ENCODE data around the gene EPB41L2.

EPB41L2 gene

DNA sequence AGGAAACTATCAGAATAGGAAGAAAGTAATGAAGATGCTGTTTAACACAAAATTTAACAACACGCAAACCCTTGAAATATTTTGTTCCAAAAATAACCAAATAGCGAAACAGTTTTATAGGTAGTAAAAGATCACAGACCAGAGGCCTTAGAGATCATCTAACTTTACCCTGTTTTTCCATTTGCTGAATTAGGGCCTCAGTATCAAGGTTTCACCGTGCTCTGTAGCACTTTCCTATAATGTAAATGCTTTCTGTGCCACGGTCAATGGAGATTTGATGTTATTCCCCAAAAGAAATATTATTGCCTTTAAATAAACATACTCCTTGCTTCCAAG is 23.7 kb downstream of the EPB41L2 start:
- no peak for DNase-seq
- H3K27me3 ChIP-seq (replicated peaks; ENCODE audit: control insufficient read depth, insufficient read depth, low read length, poor library complexity, severe bottlenecking): no peaks in the 10 kb centered on the region
- H3K27ac ChIP-seq (ENCODE audit: insufficient read depth, low read length, poor library complexity, severe bottlenecking): no peak overlapping the region
- H3K36me3 ChIP-seq (ENCODE audit: control insufficient read depth, insufficient read depth, low read length): no peaks in the 10 kb centered on the region
- no peaks in the 10 kb centered on the region for H3K9me3 ChIP-seq (ENCODE audit: control insufficient read depth, low read length)
- H3K4me1 ChIP-seq (ENCODE audit: control insufficient read depth, insufficient read depth, low read length, poor library complexity, severe bottlenecking): no peaks in the 10 kb centered on the region
- H3K4me3 ChIP-seq (ENCODE audit: insufficient read depth, low read depth, low read length, poor library complexity, severe bottlenecking): no peak overlapping the region

DNA sequence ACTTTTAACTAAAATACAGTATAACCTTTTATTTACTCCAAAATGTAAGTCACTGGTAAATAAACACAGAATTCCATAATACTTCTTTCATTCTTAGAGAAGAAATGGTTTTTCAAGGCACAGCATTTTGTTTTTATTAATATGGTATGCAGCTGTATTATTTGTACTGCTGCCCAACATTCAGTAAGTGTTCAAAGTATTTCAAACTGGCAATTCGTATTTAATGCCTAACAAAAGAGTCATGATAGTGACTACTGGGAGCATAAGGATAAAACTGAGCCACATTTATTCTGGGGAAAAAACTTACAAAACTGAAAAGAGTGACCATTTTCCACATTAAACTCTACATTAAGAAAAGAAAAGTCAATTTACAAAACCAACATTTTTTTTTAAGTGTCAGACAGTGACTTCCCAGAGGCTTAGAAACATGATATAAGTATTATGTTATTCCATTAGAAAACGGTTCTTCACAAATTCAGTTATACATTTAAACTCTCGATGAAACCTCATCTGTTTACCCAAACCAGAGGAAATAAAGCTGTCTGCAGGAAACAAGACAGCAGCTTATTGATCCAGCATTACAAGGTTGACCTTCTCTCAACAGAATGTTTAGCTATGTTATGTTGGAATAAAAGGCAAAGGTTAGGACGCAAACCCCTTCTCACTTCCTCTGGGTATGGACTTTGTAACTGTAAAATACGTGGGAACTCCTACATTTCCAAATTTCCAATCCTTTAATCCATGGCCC is 24.3 kb downstream of the EPB41L2 start:
- H3K36me3 ChIP-seq (ENCODE audit: control insufficient read depth, insufficient read depth, low read length): no peaks in the 10 kb centered on the region
- no peaks in the 10 kb centered on the region for H3K9me3 ChIP-seq (ENCODE audit: control insufficient read depth, low read length)
- DNase-seq: no peak
- H3K27ac ChIP-seq (ENCODE audit: insufficient read depth, low read length, poor library complexity, severe bottlenecking): no peak overlapping the region
- H3K4me1 ChIP-seq (ENCODE audit: control insufficient read depth, insufficient read depth, low read length, poor library complexity, severe bottlenecking): no peaks in the 10 kb centered on the region
- no peak overlapping the region for H3K4me3 ChIP-seq (ENCODE audit: insufficient read depth, low read depth, low read length, poor library complexity, severe bottlenecking)
- no peaks in the 10 kb centered on the region for H3K27me3 ChIP-seq (replicated peaks; ENCODE audit: control insufficient read depth, insufficient read depth, low read length, poor library complexity, severe bottlenecking)

GRCh38 chr6:131037194-131037897 is 25.7 kb downstream of the EPB41L2 start:
- Histone ChIP-seq H3K9me3 (ENCODE audit: control insufficient read depth, low read length) (no peaks in the 10 kb centered on the region), H3K4me1 (ENCODE audit: control insufficient read depth, insufficient read depth, low read length, poor library complexity, severe bottlenecking) (no peaks in the 10 kb centered on the region), H3K36me3 (ENCODE audit: control insufficient read depth, insufficient read depth, low read length) (no peaks in the 10 kb centered on the region), H3K27me3 (replicated peaks; ENCODE audit: control insufficient read depth, insufficient read depth, low read length, poor library complexity, severe bottlenecking) (no peaks in the 10 kb centered on the region), H3K4me3 (ENCODE audit: insufficient read depth, low read depth, low read length, poor library complexity, severe bottlenecking) (no peak overlapping the region), H3K27ac (ENCODE audit: insufficient read depth, low read length, poor library complexity, severe bottlenecking) (no peak overlapping the region)
- DNase-seq: no peak

DNA sequence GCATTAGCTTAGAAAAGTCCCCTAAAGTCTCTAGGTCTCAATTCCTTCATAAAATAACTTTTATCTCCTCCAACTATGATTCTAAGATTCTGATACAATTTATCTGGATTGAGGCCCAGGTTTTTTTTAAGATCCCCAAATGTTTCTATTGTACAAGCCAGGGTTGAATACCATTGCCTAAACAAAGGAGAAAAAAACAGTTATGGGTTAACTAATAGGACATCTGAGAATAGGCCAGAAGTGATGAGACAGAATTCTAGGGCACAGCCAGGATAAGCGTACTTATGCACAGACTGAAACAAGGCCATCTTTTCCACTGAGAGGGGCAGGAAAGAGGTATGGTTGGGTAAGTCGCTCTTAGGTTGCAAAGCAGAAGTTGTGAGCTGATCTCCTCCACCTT is 26.4 kb downstream of the EPB41L2 start:
- DNase-seq: no peak
- Histone ChIP-seq H3K4me3 (ENCODE audit: insufficient read depth, low read depth, low read length, poor library complexity, severe bottlenecking) (no peak overlapping the region), H3K9me3 (ENCODE audit: control insufficient read depth, low read length) (no peaks in the 10 kb centered on the region), H3K4me1 (ENCODE audit: control insufficient read depth, insufficient read depth, low read length, poor library complexity, severe bottlenecking) (no peaks in the 10 kb centered on the region), H3K27ac (ENCODE audit: insufficient read depth, low read length, poor library complexity, severe bottlenecking) (no peak overlapping the region), H3K27me3 (replicated peaks; ENCODE audit: control insufficient read depth, insufficient read depth, low read length, poor library complexity, severe bottlenecking) (no peaks in the 10 kb centered on the region), H3K36me3 (ENCODE audit: control insufficient read depth, insufficient read depth, low read length) (no peaks in the 10 kb centered on the region)

- Histone ChIP-seq H3K4me1 (ENCODE audit: control insufficient read depth, insufficient read depth, low read length, poor library complexity, severe bottlenecking) (no peaks in the 10 kb centered on the region), H3K27ac (ENCODE audit: insufficient read depth, low read length, poor library complexity, severe bottlenecking) (no peak overlapping the region), H3K27me3 (replicated peaks; ENCODE audit: control insufficient read depth, insufficient read depth, low read length, poor library complexity, severe bottlenecking) (no peaks in the 10 kb centered on the region), H3K4me3 (ENCODE audit: insufficient read depth, low read depth, low read length, poor library complexity, severe bottlenecking) (no peak overlapping the region), H3K9me3 (ENCODE audit: control insufficient read depth, low read length) (no peaks in the 10 kb centered on the region), H3K36me3 (ENCODE audit: control insufficient read depth, insufficient read depth, low read length) (no peaks in the 10 kb centered on the region)
- no peak for DNase-seq
Observed at GRCh38 chr6:131036143-131036542, 26.9 kb downstream of the EPB41L2 start.

- DNase-seq: no peak
- H3K9me3 ChIP-seq (ENCODE audit: control insufficient read depth, low read length): no peaks in the 10 kb centered on the region
Observed at GRCh38 chr6:131035582-131035981, 27.5 kb downstream of the EPB41L2 start.

DNA sequence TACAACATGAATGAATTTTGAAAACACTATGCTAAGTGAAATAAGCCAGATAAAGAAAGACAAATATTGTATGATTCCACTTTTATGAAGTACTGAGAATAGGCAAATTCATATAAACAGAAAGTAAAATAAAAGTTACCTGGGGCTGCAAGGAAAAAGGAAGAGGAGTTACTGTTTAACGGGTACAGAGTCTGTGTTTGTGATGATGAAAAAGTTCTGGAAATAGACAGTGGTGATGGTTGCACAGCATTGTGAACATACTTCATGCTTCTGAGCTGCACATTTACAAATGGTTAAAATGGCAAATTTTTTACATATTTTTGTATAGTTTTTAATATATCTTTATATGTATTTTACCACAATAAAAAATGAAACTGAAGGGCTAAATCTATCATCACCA is 29.4 kb downstream of the EPB41L2 start:
- Histone ChIP-seq H3K27ac (ENCODE audit: insufficient read depth, low read length, poor library complexity, severe bottlenecking) (no peak overlapping the region), H3K9me3 (ENCODE audit: control insufficient read depth, low read length) (no peaks in the 10 kb centered on the region), H3K36me3 (ENCODE audit: control insufficient read depth, insufficient read depth, low read length) (no peaks in the 10 kb centered on the region), H3K27me3 (replicated peaks; ENCODE audit: control insufficient read depth, insufficient read depth, low read length, poor library complexity, severe bottlenecking) (no peaks in the 10 kb centered on the region), H3K4me3 (ENCODE audit: insufficient read depth, low read depth, low read length, poor library complexity, severe bottlenecking) (no peak overlapping the region), H3K4me1 (ENCODE audit: control insufficient read depth, insufficient read depth, low read length, poor library complexity, severe bottlenecking) (no peaks in the 10 kb centered on the region)
- DNase-seq: no peak

More at GRCh38 chr6:131035582-131035981, 27.5 kb downstream of the EPB41L2 start:
- Histone ChIP-seq H3K36me3 (ENCODE audit: control insufficient read depth, insufficient read depth, low read length) (no peaks in the 10 kb centered on the region), H3K27ac (ENCODE audit: insufficient read depth, low read length, poor library complexity, severe bottlenecking) (no peak overlapping the region), H3K4me1 (ENCODE audit: control insufficient read depth, insufficient read depth, low read length, poor library complexity, severe bottlenecking) (no peaks in the 10 kb centered on the region), H3K27me3 (replicated peaks; ENCODE audit: control insufficient read depth, insufficient read depth, low read length, poor library complexity, severe bottlenecking) (no peaks in the 10 kb centered on the region), H3K4me3 (ENCODE audit: insufficient read depth, low read depth, low read length, poor library complexity, severe bottlenecking) (no peak overlapping the region)

DNA sequence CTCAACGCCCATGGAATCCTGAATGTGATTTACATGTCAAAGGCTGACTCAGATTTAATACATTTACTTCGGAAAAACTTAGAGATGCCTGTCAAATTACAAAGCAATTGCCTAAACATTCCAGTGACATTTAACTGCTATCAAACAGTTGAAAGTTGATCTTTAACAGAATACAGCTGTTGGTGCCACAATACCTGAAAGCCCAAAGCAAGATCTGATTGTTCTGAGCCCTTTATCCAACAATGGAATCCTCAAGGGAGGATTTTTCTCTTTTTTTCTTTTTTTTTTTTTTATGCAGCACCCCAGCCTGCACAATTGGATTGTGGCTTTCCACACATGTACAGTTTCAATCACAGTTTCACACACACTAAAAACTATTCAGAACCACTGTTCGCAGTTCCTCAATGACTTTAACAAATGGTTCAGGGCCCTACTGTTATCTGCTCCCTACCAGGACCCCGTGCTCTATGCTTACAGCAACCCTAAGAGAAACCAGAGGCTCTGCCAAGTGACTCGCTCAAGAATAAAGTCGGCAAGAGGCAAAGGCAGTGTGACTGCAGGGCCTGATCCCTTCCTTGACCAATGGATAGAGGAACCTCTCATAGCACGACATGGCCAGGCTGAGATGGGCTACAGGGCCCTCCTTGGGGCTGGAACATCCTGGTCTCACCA is 33.3 kb downstream of the EPB41L2 start:
- Histone ChIP-seq H3K36me3 (ENCODE audit: control insufficient read depth, insufficient read depth, low read length) (no peaks in the 10 kb centered on the region), H3K4me3 (ENCODE audit: insufficient read depth, low read depth, low read length, poor library complexity, severe bottlenecking) (no peak overlapping the region), H3K9me3 (ENCODE audit: control insufficient read depth, low read length) (no peaks in the 10 kb centered on the region), H3K27me3 (replicated peaks; ENCODE audit: control insufficient read depth, insufficient read depth, low read length, poor library complexity, severe bottlenecking) (no peaks in the 10 kb centered on the region), H3K27ac (ENCODE audit: insufficient read depth, low read length, poor library complexity, severe bottlenecking) (no peak overlapping the region), H3K4me1 (ENCODE audit: control insufficient read depth, insufficient read depth, low read length, poor library complexity, severe bottlenecking) (no peaks in the 10 kb centered on the region)
- DNase-seq: no peak

- DNase-seq: no peak
- H3K36me3 ChIP-seq (ENCODE audit: control insufficient read depth, insufficient read depth, low read length): no peaks in the 10 kb centered on the region
- no peak overlapping the region for H3K27ac ChIP-seq (ENCODE audit: insufficient read depth, low read length, poor library complexity, severe bottlenecking)
- no peaks in the 10 kb centered on the region for H3K9me3 ChIP-seq (ENCODE audit: control insufficient read depth, low read length)
- H3K4me3 ChIP-seq (ENCODE audit: insufficient read depth, low read depth, low read length, poor library complexity, severe bottlenecking): no peak overlapping the region
- no peaks in the 10 kb centered on the region for H3K27me3 ChIP-seq (replicated peaks; ENCODE audit: control insufficient read depth, insufficient read depth, low read length, poor library complexity, severe bottlenecking)
- no peaks in the 10 kb centered on the region for H3K4me1 ChIP-seq (ENCODE audit: control insufficient read depth, insufficient read depth, low read length, poor library complexity, severe bottlenecking)
Observed at GRCh38 chr6:131027326-131027725, 35.7 kb downstream of the EPB41L2 start.

DNA sequence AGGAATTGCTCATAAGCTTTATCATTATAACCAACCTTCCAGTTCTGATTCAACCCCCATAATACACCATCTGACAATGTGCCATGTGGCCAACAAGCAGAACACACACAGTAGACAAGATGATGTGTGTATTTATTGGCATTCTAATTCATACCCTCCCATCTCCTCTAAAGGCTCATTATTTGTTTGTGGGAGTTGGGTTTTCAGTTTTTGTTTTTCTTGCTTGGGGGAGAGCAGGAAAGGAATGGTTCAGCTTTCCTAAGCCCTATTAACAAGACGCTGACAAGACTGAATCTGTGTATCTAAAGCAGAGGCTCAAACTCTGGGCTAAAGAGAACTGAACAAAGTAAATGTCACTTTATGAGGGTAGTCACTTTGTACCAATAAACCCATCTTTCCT is 36.8 kb downstream of the EPB41L2 start:
- H3K27ac ChIP-seq (ENCODE audit: insufficient read depth, low read length, poor library complexity, severe bottlenecking): no peak overlapping the region
- H3K27me3 ChIP-seq (replicated peaks; ENCODE audit: control insufficient read depth, insufficient read depth, low read length, poor library complexity, severe bottlenecking): no peaks in the 10 kb centered on the region
- H3K9me3 ChIP-seq (ENCODE audit: control insufficient read depth, low read length): no peaks in the 10 kb centered on the region
- no peaks in the 10 kb centered on the region for H3K36me3 ChIP-seq (ENCODE audit: control insufficient read depth, insufficient read depth, low read length)
- H3K4me1 ChIP-seq (ENCODE audit: control insufficient read depth, insufficient read depth, low read length, poor library complexity, severe bottlenecking): no peaks in the 10 kb centered on the region
- H3K4me3 ChIP-seq (ENCODE audit: insufficient read depth, low read depth, low read length, poor library complexity, severe bottlenecking): no peak overlapping the region
- DNase-seq: no peak

Data from effector memory CD4-positive, alpha-beta T cell (primary cell).